Activated CD8-positive, alpha-beta memory T cell treated with anti-CD3 and anti-CD28 coated beads, Interleukin-2, amount 50 U/mL, for 24 hours (primary cell): Measurements from ENCODE around the gene PRDX2.
"Not testable (repeated sequence)": the region's sequence is repeated elsewhere in the genome, so short reads cannot be mapped to it uniquely, and the experiment has no call there.

Experiments used
- DNase-seq: peaks from one replicate; pipeline ENCODE4 v3.0.0-alpha.2; 2020; ENCODE audit errors: extremely low read depth

Gene PRDX2

GRCh38 chr19:12801466-12802266 lies at the start of gene PRDX2, which contains the start of gene THSD8:
Gene PRDX2 (minus strand): TSS chr19:12801800. CDS start chr19:12801261, 539 bp downstream.
Gene THSD8 (plus strand): TSS chr19:12802069. CDS start chr19:12802072, 3 bp downstream.
- no peak for DNase-seq

GRCh38 chr19:12847159-12848139 lies 45.8 kb upstream of the PRDX2 start:
- DNase-seq = peak; percentile 65

- not testable (repeated sequence) for DNase-seq
Observed at GRCh38 chr19:12846613-12847012, 45.0 kb upstream of the PRDX2 start.

- no peak for DNase-seq
Observed at GRCh38 chr19:12843999-12844732, 42.6 kb upstream of the PRDX2 start.

DNA sequence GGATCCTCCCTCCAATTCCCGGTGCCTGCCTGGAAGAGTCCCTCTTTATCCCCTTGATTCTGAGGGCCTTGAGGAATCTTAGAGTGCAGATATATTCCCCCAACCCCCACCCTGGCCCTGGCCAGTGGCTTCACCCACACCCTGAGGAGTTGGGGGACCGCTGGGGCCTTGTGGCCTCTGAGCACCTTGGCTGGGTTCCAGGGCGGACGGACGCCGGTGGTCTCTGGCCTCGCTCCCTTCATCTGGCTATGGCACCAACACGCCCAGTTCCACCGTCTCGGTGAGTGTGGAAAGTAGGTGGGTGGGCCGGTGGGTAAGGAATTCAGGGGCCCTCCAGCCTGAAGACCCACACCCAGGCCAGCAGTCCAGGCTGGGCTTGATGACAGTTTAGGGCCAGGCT lies 41.7 kb upstream of the PRDX2 start:
- no peak for DNase-seq

GRCh38 chr19:12842511-12842910 lies 40.9 kb upstream of the PRDX2 start:
- no peak for DNase-seq

GRCh38 chr19:12841094-12841493 lies 39.5 kb upstream of the PRDX2 start:
- no peak for DNase-seq

GRCh38 chr19:12840091-12841079 lies 38.8 kb upstream of the PRDX2 start:
- DNase-seq = no peak

DNA sequence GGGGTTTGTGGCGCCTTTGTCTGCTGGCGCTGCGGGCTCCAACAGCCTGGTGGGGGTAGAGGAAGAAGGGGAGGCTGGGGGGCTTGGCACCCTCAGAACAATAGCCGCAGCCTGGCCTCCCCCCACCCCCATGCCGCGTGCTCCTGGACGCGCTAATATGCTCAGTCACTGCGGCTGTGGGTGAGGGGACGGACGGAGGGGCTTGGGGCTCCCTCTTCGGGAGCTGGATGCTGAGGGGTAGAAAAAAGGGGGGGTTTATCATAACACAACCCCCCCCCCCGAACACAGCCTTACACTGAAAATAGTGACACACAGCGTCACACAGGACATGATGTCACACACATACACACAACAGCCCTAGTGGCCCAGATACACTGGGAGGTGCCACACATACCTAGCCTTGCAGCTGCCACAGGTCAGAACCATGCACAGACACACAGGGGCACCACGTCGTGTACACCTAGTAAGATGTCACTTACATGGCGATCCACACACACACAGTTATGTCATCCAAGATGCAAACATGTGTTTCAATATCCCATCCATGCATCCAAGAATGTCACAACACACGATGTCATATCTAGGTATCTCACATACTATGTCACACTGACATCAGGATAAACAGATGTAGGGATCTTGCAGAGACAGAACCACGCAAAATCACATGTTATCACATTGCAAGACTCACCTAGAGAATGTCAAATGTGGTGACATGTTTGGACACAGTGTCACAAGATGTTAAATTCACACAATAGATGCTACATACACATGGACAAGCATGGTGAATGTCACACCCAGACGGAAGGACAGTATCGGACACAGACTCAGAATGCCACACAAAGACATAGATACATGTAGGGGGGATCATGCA lies 37.5 kb upstream of the PRDX2 start:
- no peak for DNase-seq

- no peak for DNase-seq
Observed at GRCh38 chr19:12838182-12838885, 36.7 kb upstream of the PRDX2 start, which contains the start of gene MAST1. Gene MAST1 (plus strand): TSS chr19:12838515. CDS start chr19:12838573, 58 bp downstream.

GRCh38 chr19:12837225-12837624 lies 35.6 kb upstream of the PRDX2 start:
- no peak for DNase-seq

- no peak for DNase-seq
Observed at GRCh38 chr19:12836529-12836863, 34.9 kb upstream of the PRDX2 start.

- DNase-seq = no peak
Observed at GRCh38 chr19:12834976-12835757, 33.6 kb upstream of the PRDX2 start.

DNA sequence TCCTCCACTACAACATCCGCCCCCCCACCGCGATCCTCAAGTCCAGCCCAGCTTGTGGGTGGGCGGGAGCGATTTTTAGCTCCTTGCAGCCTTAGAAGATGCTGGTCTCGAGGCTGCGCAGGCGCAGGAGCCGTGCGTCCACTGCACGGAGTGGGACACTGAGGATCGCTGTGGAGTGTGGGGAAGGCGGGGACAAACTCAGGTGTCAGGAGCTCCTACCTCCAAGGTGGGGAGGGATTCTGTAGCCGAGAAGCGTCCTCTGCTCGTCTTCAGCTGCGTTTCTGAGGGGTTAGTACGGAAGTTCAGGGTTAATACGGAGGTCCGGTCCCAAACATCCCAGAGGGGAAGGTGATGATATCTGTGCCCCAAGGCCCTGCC lies 33.0 kb upstream of the PRDX2 start, which contains the start of gene RTBDN:
RTBDN (minus strand) TSS at position 14 of the 378 bp plus-strand sequence. CDS start 4,600 bp downstream, outside the sequence.
- no peak for DNase-seq

DNA sequence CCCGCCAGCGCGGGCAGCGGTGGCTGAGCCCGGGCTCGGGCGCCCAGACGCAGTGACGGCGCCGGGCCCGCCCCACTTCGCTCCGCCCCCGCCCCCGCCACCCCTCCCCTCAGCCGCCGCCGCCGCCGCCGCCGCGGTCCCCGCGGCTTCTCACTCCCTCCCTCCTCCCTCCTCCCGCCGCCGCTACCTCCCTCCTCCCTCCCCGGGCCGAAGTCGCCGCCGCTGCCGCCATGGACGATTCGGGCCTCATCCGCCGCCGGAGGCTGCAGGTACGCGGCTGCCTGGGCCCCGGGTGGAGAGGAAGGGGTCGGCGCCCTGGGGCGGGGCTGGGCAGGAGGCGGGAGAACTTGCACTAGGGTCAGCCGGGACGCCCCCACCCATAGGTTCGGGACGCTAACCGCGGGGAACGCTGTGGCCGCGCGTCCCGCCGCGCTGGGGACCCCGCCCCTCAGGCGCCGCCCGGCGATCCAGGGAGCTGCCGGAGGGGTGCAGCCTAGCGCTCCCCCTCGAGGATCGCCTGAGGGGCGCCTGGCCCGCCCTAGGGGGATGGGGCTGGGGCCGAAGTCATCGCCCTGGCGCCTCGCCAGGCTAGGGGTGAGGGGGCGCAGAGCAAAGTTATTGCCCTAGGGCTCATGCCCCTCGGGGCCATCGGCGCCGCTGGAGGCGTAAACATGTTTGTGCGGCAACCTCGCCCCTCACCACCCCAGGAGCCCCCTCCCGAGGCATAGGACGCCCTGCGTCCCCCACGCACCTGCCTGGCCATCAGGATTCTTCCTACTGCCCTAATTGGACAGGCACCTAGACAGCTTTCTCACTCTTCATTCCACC lies 32.4 kb upstream of the PRDX2 start:
- no peak for DNase-seq

- DNase-seq = no peak
Observed at GRCh38 chr19:12833418-12833737, 31.8 kb upstream of the PRDX2 start.

- no peak for DNase-seq
Observed at GRCh38 chr19:12828494-12828893, 26.9 kb upstream of the PRDX2 start.
